UCSD-AML1 (cell line): Measurements from ENCODE around the gene FAM20A.
"Not testable (repeated sequence)": the region's sequence is repeated elsewhere in the genome, so short reads cannot be mapped to it uniquely, and the experiment has no call there.

Experiments used
- DNase-seq: peaks from one replicate; lab custom pipeline; 2025; ENCODE audit not compliant: unreplicated experiment; lab: John Stamatoyannopoulos, UW

Gene FAM20A

GRCh38 chr17:68591583-68591982 lies 9.6 kb downstream of the FAM20A start:
- DNase-seq, result no peak

- DNase-seq, result no peak
Measured at GRCh38 chr17:68589086-68589485, 12.1 kb downstream of the FAM20A start.

- no peak for DNase-seq
Measured at GRCh38 chr17:68588362-68588761, 12.8 kb downstream of the FAM20A start.

GRCh38 chr17:68587847-68588246 lies 13.3 kb downstream of the FAM20A start:
- DNase-seq, result no peak

GRCh38 chr17:68587026-68587425 lies 14.1 kb downstream of the FAM20A start:
- no peak for DNase-seq

GRCh38 chr17:68585643-68586042 lies 15.5 kb downstream of the FAM20A start:
- DNase-seq, result no peak

GRCh38 chr17:68584581-68585303 lies 16.4 kb downstream of the FAM20A start:
- no peak for DNase-seq

- DNase-seq, result not testable (repeated sequence)
Measured at GRCh38 chr17:68582867-68583266, 18.3 kb downstream of the FAM20A start.

GRCh38 chr17:68581863-68582645 lies 19.1 kb downstream of the FAM20A start:
- DNase-seq, result no peak

- DNase-seq, result no peak
Measured at GRCh38 chr17:68580236-68580770, 20.9 kb downstream of the FAM20A start.

GRCh38 chr17:68579194-68579927 lies 21.8 kb downstream of the FAM20A start:
- no peak for DNase-seq

GRCh38 chr17:68578236-68578635 lies 22.9 kb downstream of the FAM20A start:
- DNase-seq, result no peak

GRCh38 chr17:68577497-68577821 lies 23.7 kb downstream of the FAM20A start:
- DNase-seq, result no peak

- no peak for DNase-seq
Measured at GRCh38 chr17:68576811-68577496, 24.2 kb downstream of the FAM20A start.

- no peak for DNase-seq
Measured at GRCh38 chr17:68576137-68576536, 25.0 kb downstream of the FAM20A start.

GRCh38 chr17:68573338-68573737 lies 27.8 kb downstream of the FAM20A start:
- no peak for DNase-seq

GRCh38 chr17:68572138-68572842 lies 28.9 kb downstream of the FAM20A start:
- DNase-seq, result no peak

GRCh38 chr17:68570526-68570925 lies 30.6 kb downstream of the FAM20A start:
- DNase-seq, result no peak

GRCh38 chr17:68569346-68569745 lies 31.8 kb downstream of the FAM20A start:
- no peak for DNase-seq

GRCh38 chr17:68568581-68568980 lies 32.6 kb downstream of the FAM20A start:
- DNase-seq, result no peak
